ENCODE data around the gene COPRS. TPM values are rescaled to one million over a fixed set of nuclear protein-coding genes. Genes with fewer than 3 reads are reported as not detected.

Gene COPRS
- total and polyA plus RNA-seq, 2 experiments from 2014 or later: 51.5 to 62.6 TPM

DNA sequence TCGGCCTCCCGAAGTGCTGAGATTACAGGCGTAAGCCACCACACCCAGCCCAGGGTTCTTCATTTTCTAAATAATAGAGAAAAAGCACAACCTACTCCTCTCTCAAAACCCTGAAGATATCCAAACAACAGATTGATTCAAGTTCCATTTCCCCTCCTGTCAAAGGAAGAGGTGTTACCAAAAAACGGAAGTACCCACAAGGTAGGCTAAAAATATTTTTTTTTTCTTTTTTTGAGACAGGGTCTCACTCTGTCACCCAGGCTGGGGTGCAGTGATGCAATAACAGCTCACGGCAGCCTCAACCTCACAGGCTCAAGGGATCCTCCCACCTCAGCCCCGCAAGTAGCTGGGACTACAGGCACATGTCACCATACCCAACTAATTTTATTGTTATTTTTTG, 23.5 kb upstream of the COPRS start:
- H3K4me1 Mint-ChIP-seq: no peaks in the 10 kb centered on the region
- H3K4me3 Mint-ChIP-seq: no peak overlapping the region
- Histone ChIP-seq H3K9me2 (ENCODE audit: insufficient read depth) (no peaks in the 10 kb centered on the region), H2AFZ (no peak overlapping the region), H3K4me3 (no peak overlapping the region), H3F3A (replicated peaks; ENCODE audit: low read depth) (no peaks in the 10 kb centered on the region), H3K27me3 (ENCODE audit: insufficient read depth) (no peaks in the 10 kb centered on the region), H3K4me1 (ENCODE audit: insufficient read depth) (no peaks in the 10 kb centered on the region), H4K20me1 (replicated peaks; ENCODE audit: insufficient read depth) (peaks cover 18% of the 10 kb centered on the region), H3K27ac (ENCODE audit: low read depth) (no peak overlapping the region), H3K36me3 (ENCODE audit: insufficient read depth) (peaks cover 75% of the 10 kb centered on the region), H3K79me2 (replicated peaks; ENCODE audit: insufficient read depth) (no peaks in the 10 kb centered on the region), H3K4me2 (no peak overlapping the region)
- no peak overlapping the region for H3K27ac Mint-ChIP-seq
- DNase-seq (ENCODE audit: low spot score): no peak
- no peaks in the 10 kb centered on the region for H3K27me3 Mint-ChIP-seq (ENCODE audit: insufficient read depth, low read depth, poor library complexity)
- H3K9me3 Mint-ChIP-seq: no peaks in the 10 kb centered on the region
- H3K36me3 Mint-ChIP-seq (ENCODE audit: low read depth): peaks cover 77% of the 10 kb centered on the region
- no peak for ATAC-seq
- TF ChIP-seq, protein P1, sequence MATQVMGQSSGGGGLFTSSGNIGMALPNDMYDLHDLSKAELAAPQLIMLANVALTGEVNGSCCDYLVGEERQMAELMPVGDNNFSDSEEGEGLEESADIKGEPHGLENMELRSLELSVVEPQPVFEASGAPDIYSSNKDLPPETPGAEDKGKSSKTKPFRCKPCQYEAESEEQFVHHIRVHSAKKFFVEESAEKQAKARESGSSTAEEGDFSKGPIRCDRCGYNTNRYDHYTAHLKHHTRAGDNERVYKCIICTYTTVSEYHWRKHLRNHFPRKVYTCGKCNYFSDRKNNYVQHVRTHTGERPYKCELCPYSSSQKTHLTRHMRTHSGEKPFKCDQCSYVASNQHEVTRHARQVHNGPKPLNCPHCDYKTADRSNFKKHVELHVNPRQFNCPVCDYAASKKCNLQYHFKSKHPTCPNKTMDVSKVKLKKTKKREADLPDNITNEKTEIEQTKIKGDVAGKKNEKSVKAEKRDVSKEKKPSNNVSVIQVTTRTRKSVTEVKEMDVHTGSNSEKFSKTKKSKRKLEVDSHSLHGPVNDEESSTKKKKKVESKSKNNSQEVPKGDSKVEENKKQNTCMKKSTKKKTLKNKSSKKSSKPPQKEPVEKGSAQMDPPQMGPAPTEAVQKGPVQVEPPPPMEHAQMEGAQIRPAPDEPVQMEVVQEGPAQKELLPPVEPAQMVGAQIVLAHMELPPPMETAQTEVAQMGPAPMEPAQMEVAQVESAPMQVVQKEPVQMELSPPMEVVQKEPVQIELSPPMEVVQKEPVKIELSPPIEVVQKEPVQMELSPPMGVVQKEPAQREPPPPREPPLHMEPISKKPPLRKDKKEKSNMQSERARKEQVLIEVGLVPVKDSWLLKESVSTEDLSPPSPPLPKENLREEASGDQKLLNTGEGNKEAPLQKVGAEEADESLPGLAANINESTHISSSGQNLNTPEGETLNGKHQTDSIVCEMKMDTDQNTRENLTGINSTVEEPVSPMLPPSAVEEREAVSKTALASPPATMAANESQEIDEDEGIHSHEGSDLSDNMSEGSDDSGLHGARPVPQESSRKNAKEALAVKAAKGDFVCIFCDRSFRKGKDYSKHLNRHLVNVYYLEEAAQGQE (IDR thresholded peaks at IDR 0.05; ENCODE audit: unreplicated experiment): no peak
- no peak for TF ChIP-seq JUNB (IDR thresholded peaks at IDR 0.05; ENCODE audit: unreplicated experiment)
- TF ChIP-seq POLR2AphosphoS5 (IDR thresholded peaks at IDR 0.05; ENCODE audit: low read depth): no peak
- TF ChIP-seq NANOG (IDR thresholded peaks at IDR 0.05; ENCODE audit: borderline replicate concordance): no peak
- no peak for TF ChIP-seq ZNF114 (CRISPR knock-in tag; IDR thresholded peaks at IDR 0.05)
- TF ChIP-seq, protein P2, sequence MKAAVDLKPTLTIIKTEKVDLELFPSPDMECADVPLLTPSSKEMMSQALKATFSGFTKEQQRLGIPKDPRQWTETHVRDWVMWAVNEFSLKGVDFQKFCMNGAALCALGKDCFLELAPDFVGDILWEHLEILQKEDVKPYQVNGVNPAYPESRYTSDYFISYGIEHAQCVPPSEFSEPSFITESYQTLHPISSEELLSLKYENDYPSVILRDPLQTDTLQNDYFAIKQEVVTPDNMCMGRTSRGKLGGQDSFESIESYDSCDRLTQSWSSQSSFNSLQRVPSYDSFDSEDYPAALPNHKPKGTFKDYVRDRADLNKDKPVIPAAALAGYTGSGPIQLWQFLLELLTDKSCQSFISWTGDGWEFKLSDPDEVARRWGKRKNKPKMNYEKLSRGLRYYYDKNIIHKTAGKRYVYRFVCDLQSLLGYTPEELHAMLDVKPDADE (IDR thresholded peaks at IDR 0.05): no peak
- TF ChIP-seq, protein P3, sequence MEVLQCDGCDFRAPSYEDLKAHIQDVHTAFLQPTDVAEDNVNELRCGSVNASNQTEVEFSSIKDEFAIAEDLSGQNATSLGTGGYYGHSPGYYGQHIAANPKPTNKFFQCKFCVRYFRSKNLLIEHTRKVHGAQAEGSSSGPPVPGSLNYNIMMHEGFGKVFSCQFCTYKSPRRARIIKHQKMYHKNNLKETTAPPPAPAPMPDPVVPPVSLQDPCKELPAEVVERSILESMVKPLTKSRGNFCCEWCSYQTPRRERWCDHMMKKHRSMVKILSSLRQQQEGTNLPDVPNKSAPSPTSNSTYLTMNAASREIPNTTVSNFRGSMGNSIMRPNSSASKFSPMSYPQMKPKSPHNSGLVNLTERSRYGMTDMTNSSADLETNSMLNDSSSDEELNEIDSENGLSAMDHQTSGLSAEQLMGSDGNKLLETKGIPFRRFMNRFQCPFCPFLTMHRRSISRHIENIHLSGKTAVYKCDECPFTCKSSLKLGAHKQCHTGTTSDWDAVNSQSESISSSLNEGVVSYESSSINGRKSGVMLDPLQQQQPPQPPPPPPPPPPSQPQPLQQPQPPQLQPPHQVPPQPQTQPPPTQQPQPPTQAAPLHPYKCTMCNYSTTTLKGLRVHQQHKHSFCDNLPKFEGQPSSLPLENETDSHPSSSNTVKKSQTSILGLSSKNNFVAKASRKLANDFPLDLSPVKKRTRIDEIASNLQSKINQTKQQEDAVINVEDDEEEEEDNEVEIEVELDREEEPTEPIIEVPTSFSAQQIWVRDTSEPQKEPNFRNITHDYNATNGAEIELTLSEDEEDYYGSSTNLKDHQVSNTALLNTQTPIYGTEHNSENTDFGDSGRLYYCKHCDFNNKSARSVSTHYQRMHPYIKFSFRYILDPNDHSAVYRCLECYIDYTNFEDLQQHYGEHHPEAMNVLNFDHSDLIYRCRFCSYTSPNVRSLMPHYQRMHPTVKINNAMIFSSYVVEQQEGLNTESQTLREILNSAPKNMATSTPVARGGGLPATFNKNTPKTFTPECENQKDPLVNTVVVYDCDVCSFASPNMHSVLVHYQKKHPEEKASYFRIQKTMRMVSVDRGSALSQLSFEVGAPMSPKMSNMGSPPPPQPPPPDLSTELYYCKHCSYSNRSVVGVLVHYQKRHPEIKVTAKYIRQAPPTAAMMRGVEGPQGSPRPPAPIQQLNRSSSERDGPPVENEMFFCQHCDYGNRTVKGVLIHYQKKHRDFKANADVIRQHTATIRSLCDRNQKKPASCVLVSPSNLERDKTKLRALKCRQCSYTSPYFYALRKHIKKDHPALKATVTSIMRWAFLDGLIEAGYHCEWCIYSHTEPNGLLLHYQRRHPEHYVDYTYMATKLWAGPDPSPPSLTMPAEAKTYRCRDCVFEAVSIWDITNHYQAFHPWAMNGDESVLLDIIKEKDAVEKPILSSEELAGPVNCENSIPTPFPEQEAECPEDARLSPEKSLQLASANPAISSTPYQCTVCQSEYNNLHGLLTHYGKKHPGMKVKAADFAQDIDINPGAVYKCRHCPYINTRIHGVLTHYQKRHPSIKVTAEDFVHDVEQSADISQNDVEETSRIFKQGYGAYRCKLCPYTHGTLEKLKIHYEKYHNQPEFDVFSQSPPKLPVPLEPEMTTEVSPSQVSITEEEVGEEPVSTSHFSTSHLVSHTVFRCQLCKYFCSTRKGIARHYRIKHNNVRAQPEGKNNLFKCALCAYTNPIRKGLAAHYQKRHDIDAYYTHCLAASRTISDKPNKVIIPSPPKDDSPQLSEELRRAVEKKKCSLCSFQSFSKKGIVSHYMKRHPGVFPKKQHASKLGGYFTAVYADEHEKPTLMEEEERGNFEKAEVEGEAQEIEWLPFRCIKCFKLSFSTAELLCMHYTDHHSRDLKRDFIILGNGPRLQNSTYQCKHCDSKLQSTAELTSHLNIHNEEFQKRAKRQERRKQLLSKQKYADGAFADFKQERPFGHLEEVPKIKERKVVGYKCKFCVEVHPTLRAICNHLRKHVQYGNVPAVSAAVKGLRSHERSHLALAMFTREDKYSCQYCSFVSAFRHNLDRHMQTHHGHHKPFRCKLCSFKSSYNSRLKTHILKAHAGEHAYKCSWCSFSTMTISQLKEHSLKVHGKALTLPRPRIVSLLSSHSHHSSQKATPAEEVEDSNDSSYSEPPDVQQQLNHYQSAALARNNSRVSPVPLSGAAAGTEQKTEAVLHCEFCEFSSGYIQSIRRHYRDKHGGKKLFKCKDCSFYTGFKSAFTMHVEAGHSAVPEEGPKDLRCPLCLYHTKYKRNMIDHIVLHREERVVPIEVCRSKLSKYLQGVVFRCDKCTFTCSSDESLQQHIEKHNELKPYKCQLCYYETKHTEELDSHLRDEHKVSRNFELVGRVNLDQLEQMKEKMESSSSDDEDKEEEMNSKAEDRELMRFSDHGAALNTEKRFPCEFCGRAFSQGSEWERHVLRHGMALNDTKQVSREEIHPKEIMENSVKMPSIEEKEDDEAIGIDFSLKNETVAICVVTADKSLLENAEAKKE (CRISPR knock-in tag; IDR thresholded peaks at IDR 0.05): no peak
- no peak for TF ChIP-seq EZH2 (IDR thresholded peaks at IDR 0.05; ENCODE audit: low read depth, unreplicated experiment)
- no peak for TF ChIP-seq EZH2phosphoT487 (IDR thresholded peaks at IDR 0.05; ENCODE audit: unreplicated experiment)
- TF ChIP-seq CREB1 (CRISPR knock-in tag; IDR thresholded peaks at IDR 0.05; ENCODE audit: low read depth): no peak
- TF ChIP-seq, protein P4, sequence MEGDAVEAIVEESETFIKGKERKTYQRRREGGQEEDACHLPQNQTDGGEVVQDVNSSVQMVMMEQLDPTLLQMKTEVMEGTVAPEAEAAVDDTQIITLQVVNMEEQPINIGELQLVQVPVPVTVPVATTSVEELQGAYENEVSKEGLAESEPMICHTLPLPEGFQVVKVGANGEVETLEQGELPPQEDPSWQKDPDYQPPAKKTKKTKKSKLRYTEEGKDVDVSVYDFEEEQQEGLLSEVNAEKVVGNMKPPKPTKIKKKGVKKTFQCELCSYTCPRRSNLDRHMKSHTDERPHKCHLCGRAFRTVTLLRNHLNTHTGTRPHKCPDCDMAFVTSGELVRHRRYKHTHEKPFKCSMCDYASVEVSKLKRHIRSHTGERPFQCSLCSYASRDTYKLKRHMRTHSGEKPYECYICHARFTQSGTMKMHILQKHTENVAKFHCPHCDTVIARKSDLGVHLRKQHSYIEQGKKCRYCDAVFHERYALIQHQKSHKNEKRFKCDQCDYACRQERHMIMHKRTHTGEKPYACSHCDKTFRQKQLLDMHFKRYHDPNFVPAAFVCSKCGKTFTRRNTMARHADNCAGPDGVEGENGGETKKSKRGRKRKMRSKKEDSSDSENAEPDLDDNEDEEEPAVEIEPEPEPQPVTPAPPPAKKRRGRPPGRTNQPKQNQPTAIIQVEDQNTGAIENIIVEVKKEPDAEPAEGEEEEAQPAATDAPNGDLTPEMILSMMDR (conservative IDR thresholded peaks at IDR 0.05; ENCODE audit: low read depth in 2 of 2): no peak
- no peak for TF ChIP-seq STAT1 (IDR thresholded peaks at IDR 0.05; ENCODE audit: unreplicated experiment)
- no peak for TF ChIP-seq ZNF331 (CRISPR knock-in tag; IDR thresholded peaks at IDR 0.05; ENCODE audit: low read depth)

Measured in GM23338 (cell line).